RWPE1 (cell line): Measurements from ENCODE around the gene DAAM2.

ENCODE experiments used
- CTCF ChIA-PET: fragments of 350-600 bp; sonication (Branson Sonifier 250); formaldehyde crosslinking; extraction: SDS; loops from one replicate; lab custom pipeline; 2021; lab: Yijun Ruan, JAX
- POLR2A ChIA-PET: fragments of 400-600 bp; formaldehyde crosslinking; extraction: SDS; loops from one replicate; lab custom pipeline; 2020; ENCODE audit warnings: antibody characterized with exemption; ENCODE audit not compliant: low non-redundant PET; lab: Yijun Ruan, JAX
- DNase-seq: peaks from one replicate; pipeline ENCODE4 v3.0.0; 2012; ENCODE audit warnings: low spot score
- H3K27ac ChIP-seq: fragments of 450-650 bp; 2 replicates; pipeline ENCODE4 v1.5.1; 2017
- TF ChIP-seq, protein P1 (sequence below): fragments of 450-650 bp; conservative IDR thresholded peaks from 2 replicates; pipeline ENCODE4 v1.5.1; 2017; ENCODE audit warnings: low read depth, mild to moderate bottlenecking

The DAAM2 gene

DNA sequence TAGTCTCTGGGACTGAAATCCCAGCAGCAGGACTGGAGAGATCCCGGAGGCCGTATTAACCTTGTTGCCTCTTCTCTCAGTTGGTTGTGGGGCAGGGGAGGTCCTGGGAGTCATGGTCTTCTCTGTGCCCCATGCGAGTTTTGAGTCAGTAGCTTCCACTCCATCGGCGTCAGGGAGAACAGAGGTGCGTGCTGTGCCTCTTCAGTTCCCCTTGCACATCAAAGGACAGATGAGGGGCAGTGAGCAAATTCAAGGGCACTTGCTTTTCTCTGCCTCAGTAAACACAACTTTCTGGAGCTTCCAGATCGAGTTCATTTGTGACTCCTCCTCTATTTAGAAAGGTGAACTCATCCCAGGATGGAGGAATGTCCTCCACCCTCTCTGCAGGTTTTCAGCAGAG, 93.5 kb downstream of the DAAM2 start:
- TF ChIP-seq, protein P1, sequence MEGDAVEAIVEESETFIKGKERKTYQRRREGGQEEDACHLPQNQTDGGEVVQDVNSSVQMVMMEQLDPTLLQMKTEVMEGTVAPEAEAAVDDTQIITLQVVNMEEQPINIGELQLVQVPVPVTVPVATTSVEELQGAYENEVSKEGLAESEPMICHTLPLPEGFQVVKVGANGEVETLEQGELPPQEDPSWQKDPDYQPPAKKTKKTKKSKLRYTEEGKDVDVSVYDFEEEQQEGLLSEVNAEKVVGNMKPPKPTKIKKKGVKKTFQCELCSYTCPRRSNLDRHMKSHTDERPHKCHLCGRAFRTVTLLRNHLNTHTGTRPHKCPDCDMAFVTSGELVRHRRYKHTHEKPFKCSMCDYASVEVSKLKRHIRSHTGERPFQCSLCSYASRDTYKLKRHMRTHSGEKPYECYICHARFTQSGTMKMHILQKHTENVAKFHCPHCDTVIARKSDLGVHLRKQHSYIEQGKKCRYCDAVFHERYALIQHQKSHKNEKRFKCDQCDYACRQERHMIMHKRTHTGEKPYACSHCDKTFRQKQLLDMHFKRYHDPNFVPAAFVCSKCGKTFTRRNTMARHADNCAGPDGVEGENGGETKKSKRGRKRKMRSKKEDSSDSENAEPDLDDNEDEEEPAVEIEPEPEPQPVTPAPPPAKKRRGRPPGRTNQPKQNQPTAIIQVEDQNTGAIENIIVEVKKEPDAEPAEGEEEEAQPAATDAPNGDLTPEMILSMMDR, result no peak
- no peak for DNase-seq
- ChIA-PET CTCF (interaction anchor here (0.6 kb wide), 1 partner anchor 522 kb away, joined by 3 read pairs; no protein-coding TSS in a partner anchor), POLR2A (no interaction called here)
- H3K27ac ChIP-seq, result no peak overlapping the region

DNA sequence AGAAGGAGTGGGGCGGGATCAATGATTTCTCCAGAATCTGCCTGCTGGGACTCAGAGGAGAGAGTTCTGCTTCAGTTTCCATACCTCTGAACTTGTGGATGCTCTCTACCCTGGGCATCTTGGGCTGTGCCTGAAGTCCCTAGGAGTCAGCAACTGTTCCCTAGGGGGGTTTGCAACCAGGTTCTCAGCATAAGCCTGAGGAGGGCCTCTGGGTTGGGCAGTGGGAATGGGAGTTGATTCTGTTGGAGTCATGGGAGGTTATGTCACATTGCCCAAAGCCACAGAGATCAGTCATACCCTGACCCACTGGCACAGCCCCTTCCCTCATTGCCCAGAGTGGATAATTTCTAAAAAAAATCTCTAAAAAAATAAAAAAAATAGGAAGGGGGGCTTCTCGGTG, 94.7 kb downstream of the DAAM2 start:
- TF ChIP-seq, protein P1, result no peak
- POLR2A ChIA-PET, result no interaction called here
- no peak for DNase-seq
- no peak overlapping the region for H3K27ac ChIP-seq
- CTCF ChIA-PET, result no interaction called here

DNA sequence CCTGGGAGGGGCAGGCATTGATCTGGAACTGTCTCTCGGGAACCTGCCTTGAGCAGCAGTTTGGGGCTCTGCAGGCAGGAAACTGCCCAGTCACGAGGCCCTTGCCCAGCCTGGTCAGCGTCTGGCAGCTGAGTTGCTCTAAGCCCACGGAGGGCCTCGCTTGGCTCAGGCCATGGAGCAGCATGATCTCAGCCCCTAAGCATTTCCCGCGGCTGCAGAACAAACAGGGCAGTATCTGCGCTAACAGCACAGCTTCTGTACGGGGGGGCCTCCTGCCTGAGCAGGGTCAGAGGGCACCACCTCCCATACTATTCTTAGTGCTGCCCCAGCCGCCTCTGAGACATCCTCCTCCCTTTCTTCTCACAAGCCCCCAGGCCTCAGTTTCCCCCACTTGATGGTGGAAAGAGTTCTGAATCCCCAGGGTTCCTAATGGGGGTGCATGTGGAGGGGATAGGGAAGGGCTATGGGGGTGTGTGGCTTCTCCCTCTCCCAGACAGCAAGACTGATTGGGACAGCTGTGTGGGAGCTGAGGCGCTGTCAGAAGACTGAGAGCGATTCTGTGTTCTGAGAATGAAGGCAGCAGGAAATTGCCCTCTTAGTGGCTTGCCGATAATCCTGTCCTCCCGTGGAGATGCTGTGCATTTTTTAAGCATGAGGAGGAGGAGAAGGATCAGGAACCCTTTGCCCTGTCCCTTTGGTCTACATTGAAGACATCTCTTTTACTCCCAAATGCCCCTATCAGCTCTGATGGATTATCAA, 95.7 kb downstream of the DAAM2 start:
- TF ChIP-seq, protein P1, result no peak
- H3K27ac ChIP-seq, result no peak overlapping the region
- no peak for DNase-seq
- ChIA-PET CTCF (no interaction called here), POLR2A (no interaction called here)

DNA sequence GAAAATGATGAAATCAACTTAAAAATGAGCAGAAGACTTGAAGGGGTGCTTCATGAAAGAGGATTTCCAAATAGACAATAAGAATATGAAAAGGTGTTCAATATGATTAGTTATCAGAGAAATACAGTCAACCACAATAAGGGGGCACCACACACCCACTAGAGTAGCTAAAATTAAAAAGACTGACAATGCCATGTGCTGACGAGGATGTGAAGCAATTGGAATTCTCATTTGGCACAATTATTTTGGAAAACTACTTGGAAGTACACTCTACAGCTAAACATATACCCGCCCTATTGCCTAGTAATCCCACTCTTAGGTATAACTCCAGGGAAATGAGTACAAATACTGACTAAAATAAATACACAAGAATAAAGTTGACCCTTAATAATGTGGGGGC, 97.1 kb downstream of the DAAM2 start:
- H3K27ac ChIP-seq, result no peak overlapping the region
- ChIA-PET POLR2A (no interaction called here), CTCF (no interaction called here)
- DNase-seq, result no peak
- TF ChIP-seq, protein P1, result no peak

DNA sequence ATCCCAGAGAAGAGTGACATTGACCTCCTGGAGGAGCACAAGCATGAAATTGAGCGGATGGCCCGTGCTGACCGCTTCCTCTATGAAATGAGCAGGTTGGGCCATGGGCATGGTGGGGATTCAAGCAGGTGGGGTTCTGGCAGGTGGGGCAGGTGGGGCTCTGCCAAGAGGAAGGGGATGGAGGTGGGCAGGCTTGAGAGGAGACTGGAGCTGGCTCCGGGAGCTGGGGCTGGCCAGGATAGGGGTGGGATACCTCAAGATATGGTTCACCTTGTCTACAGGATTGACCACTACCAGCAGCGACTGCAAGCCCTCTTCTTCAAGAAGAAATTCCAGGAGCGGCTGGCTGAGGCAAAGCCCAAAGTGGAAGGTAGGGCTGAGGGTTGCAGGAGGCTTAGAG, 99.2 kb downstream of the DAAM2 start:
- no peak for DNase-seq
- H3K27ac ChIP-seq, result no peak overlapping the region
- ChIA-PET CTCF (no interaction called here), POLR2A (no interaction called here)
- TF ChIP-seq, protein P1, result no peak

DNA sequence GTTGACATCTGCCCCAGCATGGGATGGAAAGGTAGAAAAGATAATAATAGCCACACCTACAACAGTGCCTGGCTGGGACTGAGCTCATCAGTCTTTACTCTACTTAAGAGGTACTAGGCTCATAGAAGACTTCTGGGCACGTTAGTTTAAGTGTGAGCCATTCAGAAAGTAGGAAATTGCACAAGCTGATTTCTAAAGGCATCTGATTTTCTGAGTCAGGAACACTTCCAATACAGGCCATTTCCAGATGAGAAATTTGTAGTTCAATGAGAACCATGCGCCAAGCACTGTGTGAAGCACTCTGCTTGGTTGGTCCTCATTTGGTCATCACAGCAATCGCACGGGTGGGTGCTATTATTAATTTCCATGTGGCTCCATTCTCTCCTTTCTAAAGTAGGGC, 99.8 kb downstream of the DAAM2 start:
- TF ChIP-seq, protein P1, result no peak
- H3K27ac ChIP-seq, result no peak overlapping the region
- DNase-seq, result no peak
- POLR2A ChIA-PET, result no interaction called here
- CTCF ChIA-PET, result no interaction called here
